CD4-positive, alpha-beta T cell treated with Interferon gamma for 1 hour (primary cell): ENCODE data around the gene NKIRAS1.
"Not testable (repeated sequence)": the region's sequence is repeated elsewhere in the genome, so short reads cannot be mapped to it uniquely, and the experiment has no call there.

Source experiments
- DNase-seq: peaks from one replicate; pipeline ENCODE4 v3.0.0-alpha.2; 2020

NKIRAS1 gene

GRCh38 chr3:23938688-23939087 is 21.9 kb upstream of the NKIRAS1 start:
- no peak for DNase-seq

GRCh38 chr3:23937296-23937695 is 20.5 kb upstream of the NKIRAS1 start:
- no peak for DNase-seq

DNA sequence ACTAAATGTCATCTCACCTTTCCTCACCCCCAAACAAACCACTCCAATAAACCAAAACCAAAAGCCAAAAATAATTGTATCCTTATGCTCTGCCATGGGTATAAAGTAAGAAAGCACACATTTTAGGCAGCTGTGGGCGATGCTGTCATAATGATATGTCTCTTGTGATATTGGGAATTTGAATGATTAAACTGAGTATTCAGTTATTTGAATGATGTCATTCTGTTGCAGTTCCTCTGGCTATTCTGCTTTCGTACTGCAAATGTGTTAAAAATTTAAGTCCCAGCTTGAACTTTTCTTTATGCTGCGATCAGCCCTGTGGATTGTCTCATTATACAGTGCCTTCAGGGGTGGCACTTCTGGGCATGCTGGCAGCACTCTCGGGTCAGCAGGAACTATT is 17.5 kb upstream of the NKIRAS1 start:
- DNase-seq: no peak

- DNase-seq: no peak
These were observed 15.8 kb upstream of the NKIRAS1 start for GRCh38 chr3:23932571-23932970.

- DNase-seq: no peak
These were observed 14.8 kb upstream of the NKIRAS1 start for GRCh38 chr3:23931597-23931996.

- no peak for DNase-seq
These were observed 11.7 kb upstream of the NKIRAS1 start for GRCh38 chr3:23928524-23928923.

DNA sequence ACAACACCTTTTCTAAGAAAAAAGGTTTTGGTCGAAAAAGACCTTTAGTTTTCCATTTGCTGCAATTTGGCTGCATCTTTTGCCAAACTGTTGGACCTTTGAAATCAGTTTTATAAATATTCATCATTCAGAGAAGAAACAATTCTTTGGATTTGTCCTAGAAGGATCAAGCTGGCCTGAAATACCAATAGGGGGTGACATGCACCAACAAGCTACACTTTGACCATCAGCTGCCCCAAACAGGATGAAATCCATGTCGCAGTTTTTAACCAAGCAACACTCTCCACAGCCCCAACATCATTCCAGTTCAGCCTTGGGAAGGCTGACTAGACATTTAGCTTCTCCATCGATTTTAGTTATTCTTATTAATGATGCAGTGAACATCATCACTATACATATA is 9.9 kb upstream of the NKIRAS1 start:
- DNase-seq: no peak

DNA sequence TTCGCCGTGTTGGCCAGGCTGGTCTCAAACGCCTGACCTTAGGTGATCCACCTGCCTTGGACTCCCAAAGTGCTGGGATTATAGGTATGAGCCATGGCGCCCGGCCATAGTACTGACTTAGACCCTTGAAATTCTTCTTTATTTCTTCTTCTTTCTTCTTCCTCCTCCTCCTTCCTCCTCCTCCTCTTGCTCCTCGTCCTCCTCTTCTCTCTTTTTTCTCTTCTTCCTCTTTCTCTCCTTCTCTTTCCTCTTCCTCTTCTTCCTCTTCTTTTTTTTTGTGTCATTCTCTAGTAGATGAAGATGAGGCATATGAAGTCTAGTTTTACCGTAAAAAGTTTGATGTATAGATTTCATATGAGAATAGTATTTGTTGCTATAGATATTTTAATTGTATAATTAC is 9.5 kb upstream of the NKIRAS1 start:
- no peak for DNase-seq

- DNase-seq: no peak
These were observed 7.0 kb upstream of the NKIRAS1 start for GRCh38 chr3:23923786-23924185.

DNA sequence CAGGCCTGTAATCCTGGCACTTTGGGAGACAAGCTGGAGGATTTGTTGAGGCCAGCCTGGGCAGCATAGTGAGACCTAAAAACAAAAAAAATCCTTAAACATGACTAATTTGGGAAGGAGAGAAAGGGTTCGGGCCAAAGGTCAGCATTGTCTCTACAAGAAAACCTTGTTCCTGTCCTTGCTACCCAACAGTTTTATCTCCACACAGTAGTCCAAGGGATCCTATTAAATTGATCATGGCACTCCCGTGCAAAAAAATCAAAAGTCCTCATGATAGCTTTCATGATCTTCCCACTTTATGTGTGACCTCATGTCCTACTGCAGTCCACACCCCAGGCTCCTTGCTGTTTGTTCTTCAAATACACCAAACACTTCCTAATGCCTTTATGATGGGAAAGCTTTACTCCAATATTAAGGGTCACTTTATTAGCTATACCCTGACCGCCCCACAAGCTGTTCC is 4.3 kb upstream of the NKIRAS1 start:
- DNase-seq: no peak

- DNase-seq: no peak
These were observed 3.4 kb upstream of the NKIRAS1 start for GRCh38 chr3:23920151-23920655.

DNA sequence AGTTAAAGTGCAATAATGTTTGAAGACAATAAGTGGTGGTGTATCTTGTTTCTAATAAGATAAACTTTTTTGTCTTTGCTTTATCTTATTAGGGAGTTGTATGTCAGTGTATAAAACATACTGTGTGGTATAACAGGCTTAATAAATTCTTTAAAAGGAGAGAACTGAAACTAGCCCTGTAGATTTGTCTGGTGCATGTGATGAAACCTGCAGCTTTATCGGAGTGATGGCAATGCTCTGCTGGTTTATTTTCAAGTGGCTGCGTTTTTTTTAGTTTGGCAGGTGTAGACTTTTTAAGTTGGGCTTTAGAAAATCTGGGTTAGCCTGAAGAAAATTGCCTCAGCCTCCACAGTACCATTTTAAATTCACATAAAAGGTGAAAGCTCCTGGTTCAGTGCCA is 2.8 kb upstream of the NKIRAS1 start:
- DNase-seq: no peak

GRCh38 chr3:23918331-23918730 is 1.5 kb upstream of the NKIRAS1 start:
- DNase-seq: not testable (repeated sequence)

DNA sequence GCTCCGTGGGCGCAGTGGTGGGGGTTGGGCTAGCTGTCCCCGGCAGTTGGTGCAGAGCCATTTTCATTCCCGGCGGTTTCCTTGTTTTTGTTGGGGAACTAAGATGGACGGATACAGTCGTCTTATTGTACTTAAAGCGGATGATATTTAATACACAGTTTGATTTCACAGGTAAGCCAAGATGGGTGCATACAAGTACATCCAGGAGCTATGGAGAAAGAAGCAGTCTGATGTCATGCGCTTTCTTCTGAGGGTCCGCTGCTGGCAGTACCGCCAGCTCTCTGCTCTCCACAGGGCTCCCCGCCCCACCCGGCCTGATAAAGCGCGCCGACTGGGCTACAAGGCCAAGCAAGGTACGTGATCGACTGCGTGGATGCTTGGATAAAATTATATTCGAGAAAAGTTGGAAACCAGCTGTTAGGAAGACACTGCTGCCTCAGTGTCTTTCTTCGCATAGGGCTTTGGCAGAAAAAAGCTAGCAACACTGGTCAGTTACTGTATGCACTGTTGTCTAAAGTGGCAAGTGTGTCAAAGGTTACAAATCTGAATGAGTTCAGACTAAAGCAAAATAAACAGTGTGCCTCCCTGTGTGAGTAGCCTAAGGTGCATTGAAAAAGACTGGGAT is 1.0 kb upstream of the NKIRAS1 start:
- not testable (repeated sequence) for DNase-seq

GRCh38 chr3:23916152-23916885 is 471 bp downstream of the NKIRAS1 start:
- DNase-seq: no peak

DNA sequence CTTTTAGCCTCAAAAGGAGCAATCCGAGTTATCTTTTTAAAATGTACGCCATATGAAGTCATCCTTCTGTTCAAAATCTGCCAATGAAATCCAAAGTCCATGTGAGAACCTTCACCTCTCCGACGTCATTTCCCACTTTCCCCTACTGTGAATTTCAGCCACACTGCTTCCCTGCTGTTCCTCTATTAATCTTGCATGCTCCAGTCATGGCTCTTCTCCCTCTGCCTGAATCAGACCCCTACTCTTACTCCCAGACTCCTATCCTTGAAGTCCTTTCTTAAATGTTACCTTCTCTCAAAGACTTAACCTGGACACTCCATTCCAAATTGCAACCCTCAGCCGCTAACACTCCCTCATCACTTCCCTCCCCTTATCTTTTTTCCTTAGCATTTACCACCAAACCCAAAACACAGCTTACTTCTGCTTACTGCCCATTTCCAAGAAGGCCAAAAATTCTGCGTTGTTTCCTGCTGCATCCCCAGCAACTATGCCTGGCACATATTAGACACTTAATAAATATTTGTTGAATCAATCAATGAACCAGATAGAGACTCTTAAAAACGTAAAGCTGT is 1.2 kb downstream of the NKIRAS1 start:
- no peak for DNase-seq

- DNase-seq: no peak
These were observed 2.7 kb downstream of the NKIRAS1 start for GRCh38 chr3:23913873-23914743.

DNA sequence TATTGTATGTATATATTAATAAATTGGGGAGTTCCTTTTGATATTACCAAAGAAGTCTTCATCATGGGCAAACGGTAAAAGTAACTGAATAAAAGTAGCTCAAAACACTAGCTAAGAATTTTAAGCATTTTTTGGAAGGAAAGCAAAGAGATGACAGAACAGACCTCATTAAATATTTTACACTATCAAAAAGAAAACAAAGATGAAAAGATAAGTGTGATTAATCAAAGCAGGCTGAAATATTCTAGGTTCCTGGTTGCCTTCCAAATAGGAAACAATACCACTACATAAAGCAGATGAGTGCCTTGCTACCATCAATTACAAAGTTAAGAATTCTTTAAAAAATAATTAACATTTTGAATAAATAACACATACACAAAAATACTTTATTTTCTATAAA is 3.6 kb downstream of the NKIRAS1 start:
- DNase-seq: no peak

- not testable (repeated sequence) for DNase-seq
These were observed 4.5 kb downstream of the NKIRAS1 start for GRCh38 chr3:23912335-23912734.

DNA sequence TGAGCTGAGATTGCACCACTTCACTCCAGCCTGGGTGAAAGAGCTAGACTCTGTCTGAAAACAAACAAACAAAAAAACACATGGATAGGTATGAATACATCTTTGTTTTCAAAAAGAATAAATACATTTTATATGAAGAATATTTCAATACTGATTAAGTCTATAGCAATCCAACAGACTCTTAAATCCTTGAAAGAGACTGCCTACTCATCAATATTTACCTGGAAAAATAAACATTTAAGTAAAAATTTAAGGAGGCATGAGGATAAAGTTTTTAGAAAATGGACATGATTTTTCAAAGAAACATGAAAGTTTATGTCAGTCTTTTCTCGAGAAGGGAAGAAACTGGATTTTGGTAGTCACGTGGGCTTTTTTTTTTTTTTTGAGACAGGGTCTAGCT is 5.4 kb downstream of the NKIRAS1 start:
- no peak for DNase-seq

DNA sequence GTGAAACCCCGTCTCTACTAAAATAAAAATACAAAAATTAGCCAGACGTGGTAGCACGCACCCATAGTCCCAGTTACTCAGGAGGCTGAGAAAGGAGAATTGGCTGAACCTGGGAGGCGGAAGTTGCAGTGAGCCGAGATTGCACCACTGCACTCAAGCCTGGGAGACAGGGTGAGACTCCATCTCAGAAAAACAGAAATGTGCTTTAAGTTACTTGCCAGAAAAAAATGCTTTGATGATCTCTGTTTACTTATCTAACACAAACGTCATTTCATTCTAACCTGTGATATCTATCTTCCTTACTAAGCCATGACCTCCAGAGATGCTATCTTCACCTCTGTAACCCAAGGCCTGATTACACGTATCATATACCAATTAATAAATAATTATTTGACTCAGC is 7.4 kb downstream of the NKIRAS1 start:
- no peak for DNase-seq

DNA sequence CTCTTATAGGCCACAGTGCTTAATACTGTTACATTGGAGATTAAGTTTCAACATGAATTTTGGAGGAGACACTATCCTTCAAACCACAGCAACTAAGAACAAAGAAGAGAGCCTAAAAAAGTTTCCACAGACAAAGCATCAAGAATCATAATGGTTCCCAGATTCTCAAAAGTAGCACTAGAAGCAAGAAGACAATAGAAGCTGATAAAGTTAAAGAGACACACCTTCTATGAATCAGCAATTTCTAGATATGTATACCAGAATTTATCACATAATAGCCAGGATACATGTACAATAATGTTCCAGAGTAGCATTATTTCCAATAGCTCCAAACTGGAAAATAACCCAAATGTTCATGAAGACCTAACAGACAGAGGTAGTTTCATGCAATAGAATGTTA is 12.2 kb downstream of the NKIRAS1 start:
- DNase-seq: no peak

GRCh38 chr3:23900744-23901143 is 16.0 kb downstream of the NKIRAS1 start:
- no peak for DNase-seq
